CD4-positive, alpha-beta T cell treated with Interleukin-17A for 1 hour (primary cell): ENCODE measurements around the gene TMEM225B.
"Not testable (repeated sequence)": the region's sequence is repeated elsewhere in the genome, so short reads cannot be mapped to it uniquely, and the experiment has no call there.

Experiments used
- DNase-seq: peaks from one replicate; pipeline ENCODE4 v3.0.0-alpha.2; 2020

Gene TMEM225B

DNA sequence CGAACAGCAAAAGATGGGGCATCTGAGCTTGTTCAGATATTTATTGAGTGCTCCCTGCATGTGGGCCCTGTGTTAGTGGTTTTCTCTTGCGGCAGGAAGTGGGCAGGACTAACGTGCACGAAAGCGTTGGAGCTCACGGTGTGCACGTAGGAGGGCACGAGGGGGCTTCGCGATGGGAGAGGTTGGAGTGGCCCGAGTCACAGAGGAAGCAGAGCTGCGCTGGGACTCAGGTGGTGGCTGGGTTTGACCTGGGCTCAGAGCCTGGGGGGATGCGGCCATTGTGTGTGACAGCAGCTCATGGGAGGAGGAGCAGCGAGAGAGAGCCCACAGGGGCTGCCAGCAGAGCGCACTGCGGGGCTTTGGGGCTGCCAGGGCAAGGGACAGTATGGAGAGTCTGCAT, 26.4 kb downstream of the TMEM225B start:
- DNase-seq: peak; percentile 75

DNA sequence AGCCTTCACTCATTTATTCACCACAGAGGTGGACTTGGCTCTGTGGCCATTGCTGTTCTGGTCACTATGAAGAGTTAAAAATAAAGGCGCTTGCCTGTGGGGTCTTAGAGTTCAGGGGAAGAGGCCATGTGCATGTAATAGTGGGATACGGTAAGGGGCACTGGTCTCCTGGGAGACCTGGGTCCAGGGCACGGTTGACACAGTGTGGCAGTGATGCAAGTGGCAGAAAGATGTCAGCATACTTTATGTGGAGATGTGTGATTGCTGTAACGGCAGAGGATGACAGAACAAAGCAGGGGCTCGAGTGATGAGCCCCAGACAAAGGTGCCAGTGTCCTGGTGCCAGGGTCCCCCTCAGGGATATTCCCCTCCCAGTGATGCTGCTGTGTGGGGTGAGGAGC, 27.3 kb downstream of the TMEM225B start:
- no peak for DNase-seq

DNA sequence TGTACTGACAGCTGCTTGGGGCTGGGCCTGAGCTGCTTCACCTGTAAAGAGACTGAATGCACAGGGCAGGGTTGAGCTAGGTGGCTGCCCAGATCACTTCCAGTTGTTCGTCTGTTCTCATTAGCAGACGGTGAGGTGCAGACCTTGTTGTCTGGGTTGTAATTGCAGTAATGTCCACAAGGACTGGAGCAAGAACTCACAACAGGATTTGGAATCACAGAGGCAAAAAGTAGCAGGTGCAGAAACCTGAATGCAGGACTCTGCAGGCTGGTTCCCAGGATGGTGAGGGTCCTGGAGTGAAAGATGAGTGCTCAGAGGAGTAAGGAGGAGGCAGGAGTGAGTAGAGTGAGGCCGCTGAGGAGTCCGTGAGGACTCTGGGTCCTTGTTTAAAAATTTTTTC, 27.9 kb downstream of the TMEM225B start:
- no peak for DNase-seq

DNA sequence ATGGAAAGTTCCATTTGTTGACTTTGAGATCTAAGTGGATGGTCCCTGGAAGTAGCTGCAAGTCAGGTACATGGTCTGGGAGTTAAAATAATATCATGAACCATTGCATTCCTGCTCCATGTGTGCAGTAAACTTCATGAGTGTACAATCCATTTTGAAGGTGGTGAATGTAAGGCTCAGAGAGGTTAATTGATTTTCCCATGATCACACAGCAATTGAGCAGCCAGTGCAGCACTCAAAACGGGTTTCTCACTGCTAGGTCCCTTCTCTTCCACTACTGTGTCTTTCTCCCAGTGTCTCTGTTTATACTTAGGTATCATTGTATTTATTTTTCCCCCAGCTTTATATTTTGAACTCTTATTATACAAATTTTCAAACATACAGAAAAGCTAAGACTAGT, 28.6 kb downstream of the TMEM225B start:
- no peak for DNase-seq

DNA sequence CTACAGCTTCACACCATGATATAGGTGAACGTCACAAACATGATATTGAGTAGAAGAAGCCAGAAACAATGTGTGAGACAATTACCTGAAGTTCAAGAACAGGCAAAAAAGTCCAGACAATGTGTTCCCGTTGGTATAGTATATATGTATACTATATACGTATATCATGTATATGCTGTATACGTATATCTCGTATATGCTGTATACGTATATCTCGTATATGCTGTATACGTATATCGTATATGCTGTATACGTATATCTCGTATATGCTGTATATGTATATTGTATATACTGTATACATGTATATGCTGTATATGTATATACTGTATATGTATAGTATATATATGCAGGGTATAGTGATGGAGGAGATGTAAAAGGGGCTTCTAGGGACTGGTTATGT, 29.4 kb downstream of the TMEM225B start:
- DNase-seq: no peak

DNA sequence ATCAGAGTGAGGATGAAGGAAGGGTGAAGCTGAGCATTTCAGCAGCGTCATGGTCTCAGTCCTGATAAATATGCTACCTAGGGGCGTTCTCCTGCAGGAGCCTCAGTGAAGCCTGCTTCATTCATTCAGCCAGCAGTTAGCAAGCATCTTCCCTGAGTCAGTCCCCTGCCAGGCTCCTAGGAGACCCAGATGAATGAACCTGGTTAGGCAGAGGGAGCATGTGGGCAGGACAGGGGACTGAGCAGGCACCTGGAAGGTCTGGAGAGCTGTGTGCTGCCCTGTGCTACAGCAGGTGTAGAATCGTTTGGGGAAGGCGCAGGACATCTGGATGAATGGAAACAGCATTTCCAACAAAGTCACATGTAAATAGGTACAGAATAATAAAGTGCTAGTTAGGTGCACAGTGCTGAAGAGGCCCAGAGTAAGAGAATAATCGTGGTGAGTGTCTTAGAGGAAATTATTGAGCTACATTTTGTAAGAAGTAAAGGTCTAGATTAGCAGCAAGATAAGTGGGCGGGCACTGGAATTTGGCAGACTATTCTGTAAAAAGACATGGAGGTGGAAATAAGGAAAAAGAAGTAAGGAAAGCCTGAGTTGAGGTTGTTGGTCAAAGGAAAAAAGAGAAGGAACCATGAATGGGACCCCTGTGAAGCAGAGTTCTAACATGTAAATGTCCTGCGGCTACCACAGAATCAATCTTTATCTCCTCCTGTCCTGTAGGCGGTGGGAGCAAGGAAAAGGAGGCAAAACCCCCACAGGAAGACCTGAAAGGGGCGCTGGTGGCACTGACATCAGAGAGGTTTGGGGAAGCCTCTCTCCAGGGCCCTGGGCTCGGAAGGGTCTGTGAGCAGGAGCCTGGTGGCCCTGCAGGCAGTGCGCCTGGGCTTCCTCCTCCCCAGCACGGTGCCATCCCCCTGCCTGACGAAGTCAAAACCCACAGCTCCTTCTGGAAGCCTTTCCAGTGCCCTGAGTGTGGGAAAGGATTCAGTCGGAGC, 30.7 kb downstream of the TMEM225B start:
- DNase-seq: no peak

DNA sequence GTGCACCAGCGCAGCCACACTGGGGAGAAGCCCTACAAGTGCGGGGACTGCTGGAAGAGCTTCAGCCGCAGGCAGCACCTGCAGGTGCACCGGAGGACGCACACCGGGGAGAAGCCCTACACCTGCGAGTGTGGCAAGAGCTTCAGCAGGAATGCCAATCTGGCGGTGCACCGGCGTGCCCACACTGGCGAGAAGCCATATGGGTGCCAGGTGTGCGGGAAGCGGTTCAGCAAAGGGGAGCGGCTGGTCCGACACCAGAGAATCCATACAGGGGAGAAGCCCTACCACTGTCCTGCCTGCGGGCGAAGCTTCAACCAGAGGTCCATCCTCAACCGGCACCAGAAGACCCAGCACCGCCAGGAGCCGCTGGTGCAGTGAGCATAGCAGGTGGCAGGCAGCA, 31.6 kb downstream of the TMEM225B start:
- no peak for DNase-seq

DNA sequence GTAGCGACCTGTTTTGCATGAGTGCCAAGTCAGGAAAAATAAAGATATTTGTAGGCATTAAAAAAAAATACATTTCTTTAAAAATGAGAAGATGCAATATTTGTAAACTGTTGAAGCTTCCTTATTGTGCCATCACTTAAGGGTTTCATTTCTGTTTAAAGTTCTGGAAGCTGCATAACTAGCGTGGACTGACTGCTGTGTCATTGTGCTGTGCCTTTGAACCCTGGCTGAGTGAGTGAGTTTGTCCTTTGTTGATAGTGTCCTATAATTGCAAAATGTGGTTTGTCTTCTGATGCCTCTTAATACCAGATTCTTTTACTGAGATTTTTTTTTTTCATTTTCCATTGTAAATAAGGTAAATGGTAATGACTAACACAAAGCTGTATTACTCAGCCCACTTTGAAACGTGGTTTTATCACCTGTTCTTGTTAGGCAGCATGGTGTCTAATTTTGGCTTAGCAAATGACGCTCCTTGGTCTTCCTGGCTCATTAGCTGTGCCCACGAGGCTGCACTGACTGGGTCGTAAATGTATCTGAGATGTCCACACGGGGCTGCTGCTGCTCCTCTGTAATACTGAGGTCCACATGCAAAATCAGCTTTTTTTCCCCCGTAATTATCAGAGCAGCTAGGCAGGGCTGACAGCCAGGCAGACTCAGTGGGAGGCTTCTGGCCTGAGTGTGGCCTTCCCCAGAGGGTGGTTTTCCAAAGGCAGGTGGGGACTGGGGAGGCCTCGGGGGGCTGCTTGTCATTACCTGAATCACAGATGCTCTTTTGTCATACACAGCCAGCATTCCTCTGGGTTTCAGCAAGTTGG, 33.4 kb downstream of the TMEM225B start:
- peak; percentile 3 for DNase-seq

DNA sequence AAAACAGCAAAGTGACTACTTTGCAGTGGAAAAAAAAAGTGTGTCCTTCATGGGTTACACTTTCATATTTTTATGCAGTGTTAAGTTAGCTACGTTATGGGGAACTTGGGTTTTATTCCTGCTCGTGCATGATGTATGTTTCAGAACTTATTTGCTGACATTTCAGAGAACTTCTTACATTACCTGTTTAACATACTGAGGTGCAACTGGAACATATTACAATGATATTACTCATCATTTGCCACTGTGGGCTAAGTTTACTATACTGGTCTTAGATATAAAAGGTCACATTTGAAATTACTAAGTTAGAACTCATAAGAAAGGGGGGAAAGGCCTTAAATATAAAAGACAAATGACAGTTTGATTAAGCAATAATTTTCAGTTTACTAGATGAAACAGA, 39.3 kb downstream of the TMEM225B start:
- DNase-seq: not testable (repeated sequence)

DNA sequence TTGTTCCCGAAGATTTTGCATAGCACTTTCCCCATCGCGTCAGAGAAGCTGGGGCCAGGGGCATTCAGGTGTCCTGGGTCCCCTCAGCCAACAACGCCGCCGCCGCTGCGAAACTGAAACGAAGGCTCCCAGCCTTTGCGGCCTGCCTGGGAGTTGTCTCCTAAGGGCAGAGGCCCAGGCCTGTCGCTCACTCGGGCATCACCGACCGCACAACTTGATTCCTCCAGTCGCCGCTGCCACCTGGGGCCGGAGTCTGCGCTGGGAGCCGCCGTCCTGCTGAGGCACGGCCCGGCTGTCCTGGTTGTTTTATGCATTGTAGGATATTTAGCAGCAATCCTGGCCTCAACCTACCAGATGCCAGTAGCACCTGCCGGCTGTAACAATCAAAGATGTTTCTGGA, 40.7 kb downstream of the TMEM225B start:
- DNase-seq: no peak

DNA sequence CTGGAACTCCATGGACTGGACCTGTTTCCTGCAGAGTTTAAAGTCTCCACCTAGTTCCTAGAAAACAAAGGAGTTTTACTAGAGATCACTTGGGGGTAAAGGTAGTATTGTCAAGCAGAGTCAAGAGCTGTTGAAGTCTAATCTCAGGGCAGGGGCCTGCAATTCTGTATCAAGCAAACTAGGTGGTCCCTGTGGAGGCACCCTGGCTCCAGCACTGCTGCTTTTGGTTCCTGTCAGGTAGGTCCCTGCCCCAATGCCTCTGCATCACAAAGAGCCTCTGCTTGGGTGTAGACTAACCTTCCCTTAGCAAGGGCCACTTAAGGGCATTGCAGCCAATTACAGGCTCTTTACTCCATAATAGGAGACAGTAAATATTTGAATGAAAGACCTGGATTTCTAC, 41.2 kb downstream of the TMEM225B start:
- no peak for DNase-seq

DNA sequence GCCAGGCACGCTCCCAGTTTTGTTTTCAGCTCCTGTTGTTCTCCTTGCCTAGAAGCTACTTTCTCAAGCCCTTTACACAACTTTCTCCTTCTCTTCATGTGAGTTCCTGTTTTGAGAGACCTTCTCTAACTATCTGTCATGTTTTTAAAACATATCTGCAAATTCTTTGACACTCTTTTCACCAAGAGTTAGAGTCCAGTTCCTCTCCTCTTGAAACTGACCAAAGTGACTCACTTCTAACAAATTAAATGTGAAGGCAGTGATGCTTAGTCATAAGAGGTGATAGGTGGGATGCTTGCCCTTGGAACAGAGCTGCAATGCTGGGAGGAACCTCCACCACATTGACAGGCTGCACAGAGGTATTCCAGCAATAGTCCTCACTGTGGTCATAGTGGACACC, 44.0 kb downstream of the TMEM225B start:
- DNase-seq: no peak

DNA sequence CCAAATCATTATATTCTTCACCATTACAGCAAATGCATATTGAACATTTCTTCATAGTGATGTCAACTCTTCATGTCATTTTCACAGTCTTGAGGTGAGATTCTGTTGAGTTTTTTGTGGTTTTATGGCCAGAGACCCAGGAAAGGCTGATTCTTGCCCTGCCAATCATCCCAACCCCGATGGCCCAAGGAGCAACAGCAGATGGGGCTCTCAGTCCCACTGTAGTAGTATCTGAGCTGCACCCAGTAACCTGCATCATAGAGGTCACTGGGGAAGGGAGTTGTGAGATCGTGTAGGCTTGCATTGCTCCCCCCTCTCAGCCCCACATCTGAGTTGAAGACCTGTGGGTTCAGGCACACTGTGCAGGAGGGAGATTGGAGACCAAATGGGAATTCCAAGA, 45.4 kb downstream of the TMEM225B start:
- DNase-seq: no peak

DNA sequence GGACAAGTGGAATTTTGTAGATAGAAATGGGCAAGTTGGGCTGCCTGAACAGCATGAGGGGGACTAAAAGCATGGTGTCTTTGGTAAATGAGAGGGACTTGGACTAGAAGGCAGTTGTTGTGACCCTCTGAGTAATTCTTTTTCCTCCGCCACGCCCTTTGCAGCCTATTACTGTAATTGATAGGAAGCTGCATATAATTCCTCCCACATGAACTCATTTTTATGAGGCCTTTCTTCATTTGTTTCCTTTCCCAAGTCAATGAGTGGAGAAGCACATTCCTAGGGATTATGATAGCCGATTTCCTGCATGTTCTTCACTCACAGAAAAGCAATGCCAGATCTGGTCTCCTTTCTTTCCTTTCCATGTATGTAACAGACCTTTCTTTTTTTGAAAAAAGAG, 46.4 kb downstream of the TMEM225B start:
- DNase-seq: no peak

DNA sequence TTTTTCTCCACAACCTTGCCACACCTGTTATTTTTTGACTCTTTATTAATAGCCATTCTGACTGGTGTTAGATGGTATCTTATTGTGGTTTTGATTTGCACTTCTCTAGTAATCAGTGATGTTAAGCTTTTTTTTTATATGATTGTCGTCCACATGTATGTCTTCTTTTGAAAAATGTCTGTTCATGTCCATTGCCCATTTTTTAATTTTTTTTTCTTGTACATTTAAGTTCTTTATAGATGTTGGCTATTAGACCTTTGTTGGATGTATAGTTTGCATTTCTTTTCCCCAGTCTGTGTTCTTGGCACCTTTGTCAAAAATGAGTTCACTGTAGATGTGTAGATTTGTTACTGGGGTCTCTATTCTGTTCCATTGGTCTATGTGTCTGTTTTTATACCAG, 47.5 kb downstream of the TMEM225B start:
- no peak for DNase-seq

DNA sequence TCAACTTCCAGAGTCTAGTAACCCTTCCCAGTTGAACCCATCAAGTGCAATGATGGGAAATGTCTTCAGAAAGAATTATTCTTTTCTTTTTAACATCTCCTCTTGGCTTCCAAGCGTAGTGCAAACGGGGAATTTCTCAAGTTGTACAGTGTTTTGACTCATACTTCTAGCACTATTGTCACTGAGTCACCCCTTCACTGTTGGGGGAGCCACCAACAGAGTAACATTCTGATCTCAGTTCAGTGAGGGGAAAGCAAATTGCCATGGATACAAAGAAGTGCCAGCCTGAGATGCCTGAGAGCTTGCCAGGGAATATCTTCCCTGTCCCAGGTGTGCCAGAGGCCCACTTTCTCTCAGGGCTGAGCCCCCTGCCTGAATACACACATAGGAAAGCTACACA, 50.8 kb downstream of the TMEM225B start:
- no peak for DNase-seq

DNA sequence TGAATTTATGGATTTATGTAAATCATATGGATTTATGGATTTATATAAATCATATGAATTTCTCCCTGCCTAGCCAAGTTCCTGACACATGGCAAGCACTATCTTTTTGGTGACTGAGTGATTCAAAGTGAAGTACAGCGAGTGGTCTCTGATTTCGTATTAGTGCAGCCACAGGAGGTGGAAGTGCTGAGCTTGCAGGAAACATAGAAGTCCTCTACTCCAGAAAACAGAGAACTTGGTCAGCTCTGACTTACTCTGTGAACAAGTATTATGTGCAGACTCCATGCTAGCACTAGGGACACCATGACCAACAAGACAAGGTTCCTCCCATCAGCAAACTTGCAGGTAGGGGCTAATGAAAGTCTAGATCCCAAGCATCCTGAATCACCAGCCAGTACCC, 53.2 kb downstream of the TMEM225B start:
- DNase-seq: no peak

DNA sequence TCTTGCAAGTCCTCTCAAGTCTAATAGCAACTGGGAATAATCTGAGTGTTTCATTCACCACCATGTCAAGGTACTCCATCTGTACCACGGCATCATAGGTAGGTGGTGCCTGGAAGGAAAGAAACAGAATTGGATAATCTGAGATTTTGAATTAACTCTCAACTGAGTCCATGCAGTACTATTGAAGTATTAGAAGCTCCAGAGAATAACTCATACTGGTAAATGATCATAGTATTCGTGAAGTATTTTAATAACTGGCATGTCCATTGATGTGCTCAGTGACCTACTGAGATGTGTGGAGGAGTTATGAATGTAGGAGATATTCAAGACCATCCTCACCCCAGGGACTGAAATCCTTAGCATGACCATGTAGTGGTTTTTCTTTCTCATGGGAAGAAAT, 54.6 kb downstream of the TMEM225B start:
- DNase-seq: no peak

DNA sequence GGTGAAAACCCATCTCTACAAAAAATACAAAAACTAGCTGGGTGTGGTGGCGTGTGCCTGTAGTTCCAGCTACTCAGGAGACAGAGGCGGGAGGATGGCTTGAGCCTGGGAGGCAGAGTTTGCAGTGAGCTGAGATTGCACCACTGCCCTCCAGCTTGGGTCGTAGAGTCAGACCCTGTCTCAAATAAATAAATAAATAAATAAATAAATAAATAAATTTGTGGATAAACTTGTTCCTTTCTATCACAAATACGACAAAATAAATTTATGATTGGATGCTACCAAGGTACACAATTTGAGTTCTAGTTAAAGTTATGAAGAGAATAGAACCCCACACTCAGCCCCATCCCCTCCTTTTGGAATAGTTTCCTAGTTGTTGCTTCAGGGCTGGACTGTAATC, 55.2 kb downstream of the TMEM225B start:
- not testable (repeated sequence) for DNase-seq

DNA sequence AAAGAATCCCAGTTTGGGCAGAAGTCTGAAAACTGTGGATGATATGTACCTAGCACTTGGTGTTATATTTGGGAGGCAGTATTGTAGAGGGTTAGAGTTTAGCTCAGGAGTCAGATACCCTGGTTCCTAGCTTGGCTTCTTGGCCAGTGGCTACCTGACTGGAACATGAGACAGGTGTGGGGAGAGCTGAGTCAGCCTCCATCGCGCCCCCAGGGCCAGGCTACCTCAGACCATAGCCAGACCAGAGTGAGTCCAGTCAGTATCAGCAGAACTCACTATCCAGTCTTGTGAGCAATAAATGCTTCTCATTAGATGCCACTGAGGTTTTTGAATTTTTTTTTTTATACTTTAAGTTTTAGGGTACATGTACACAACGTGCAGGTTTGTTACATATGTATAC, 55.7 kb downstream of the TMEM225B start:
- DNase-seq: no peak

DNA sequence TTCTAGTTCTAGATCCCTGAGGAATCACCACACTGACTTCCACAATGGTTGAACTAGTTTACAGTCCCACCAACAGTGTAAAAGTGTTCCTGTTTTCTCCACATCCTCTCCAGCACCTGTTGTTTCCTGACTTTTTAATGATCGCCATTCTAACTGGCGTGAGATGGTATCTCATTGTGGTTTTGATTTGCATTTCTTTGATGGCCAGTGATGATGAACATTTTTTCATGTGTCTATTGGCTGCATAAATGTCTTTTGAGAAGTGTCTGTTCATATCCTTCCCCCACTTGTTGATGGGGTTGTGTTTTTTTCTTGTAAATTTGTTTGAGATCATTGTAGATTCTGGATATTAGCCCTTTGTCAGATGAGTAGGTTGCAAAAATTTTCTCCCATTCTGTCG, 56.6 kb downstream of the TMEM225B start:
- DNase-seq: not testable (repeated sequence)

DNA sequence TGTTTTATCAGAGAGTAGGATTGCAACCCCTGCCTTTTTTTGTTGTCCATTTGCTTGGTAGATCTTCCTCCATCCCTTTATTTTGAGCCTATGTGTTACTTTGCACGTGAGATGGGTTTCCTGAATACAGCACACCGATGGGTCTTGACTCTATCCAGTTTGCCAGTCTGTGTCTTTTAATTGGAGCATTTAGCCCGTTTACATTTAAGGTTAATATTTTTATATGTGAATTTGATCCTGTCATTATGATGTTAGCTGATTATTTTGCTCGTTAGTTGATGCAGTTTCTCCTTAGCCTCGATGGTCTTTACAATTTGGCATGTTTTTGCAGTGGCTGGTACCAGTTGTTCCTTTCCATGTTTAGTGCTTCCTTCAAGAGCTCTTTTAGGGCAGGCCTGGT, 59.8 kb downstream of the TMEM225B start:
- DNase-seq: not testable (repeated sequence)
